ENCODE measurements around the gene SLC2A5.

Gene SLC2A5

DNA sequence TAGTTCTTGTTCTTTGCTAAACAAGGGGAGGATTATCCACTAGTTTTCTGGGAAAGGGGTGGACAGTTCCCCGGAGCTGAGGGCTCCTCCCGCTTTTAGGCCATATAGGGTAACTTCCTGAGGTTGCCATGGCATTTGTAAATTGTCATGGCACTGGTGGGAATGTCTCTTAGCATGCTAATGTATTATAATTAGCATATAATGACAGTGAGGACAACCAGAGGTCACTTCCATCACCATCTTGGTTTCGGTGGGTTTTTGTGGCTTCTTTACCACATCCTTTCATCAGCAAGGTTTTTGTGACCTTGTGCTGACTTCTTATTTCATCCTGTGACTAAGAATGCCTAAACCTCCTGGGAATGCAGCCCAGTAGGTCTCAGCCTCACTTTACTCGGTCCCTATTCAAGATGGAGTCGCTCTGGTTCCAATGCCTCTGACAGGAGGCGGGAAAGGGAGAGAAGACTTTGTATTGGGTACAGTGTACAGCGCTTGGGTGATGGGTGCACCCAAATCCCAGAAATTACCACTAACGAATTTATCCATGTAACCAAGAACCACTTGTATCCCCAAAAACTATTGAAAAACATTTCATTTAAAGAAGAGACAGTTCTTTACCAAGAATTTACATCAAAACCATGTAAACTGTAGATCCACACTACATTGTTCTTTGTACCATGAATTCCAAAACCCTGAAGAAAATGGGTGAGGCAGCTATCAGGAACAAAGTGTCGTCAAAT, 8.7 kb upstream of the SLC2A5 start:
- Histone ChIP-seq H3K27me3 (ENCODE audit: insufficient read depth, poor library complexity, severe bottlenecking) (no peaks in the 10 kb centered on the region), H3K4me3 (replicated peaks; ENCODE audit: insufficient read depth, low read length) (no peak overlapping the region), H3K27ac (replicated peaks) (no peak overlapping the region)
- DNase-seq (ENCODE audit: low read depth in 1 of 2, low spot score in 1 of 2): peak in 1 of 2 experiments; percentile 41
- TF ChIP-seq GABPA (IDR thresholded peaks at IDR 0.05; ENCODE audit: low read depth) (no peak), POLR2AphosphoS5 (IDR thresholded peaks at IDR 0.05; ENCODE audit: low read depth) (no peak), SPI1 (IDR thresholded peaks at IDR 0.05; ENCODE audit: borderline replicate concordance, low read depth) (no peak)
- TF ChIP-seq, protein P1, sequence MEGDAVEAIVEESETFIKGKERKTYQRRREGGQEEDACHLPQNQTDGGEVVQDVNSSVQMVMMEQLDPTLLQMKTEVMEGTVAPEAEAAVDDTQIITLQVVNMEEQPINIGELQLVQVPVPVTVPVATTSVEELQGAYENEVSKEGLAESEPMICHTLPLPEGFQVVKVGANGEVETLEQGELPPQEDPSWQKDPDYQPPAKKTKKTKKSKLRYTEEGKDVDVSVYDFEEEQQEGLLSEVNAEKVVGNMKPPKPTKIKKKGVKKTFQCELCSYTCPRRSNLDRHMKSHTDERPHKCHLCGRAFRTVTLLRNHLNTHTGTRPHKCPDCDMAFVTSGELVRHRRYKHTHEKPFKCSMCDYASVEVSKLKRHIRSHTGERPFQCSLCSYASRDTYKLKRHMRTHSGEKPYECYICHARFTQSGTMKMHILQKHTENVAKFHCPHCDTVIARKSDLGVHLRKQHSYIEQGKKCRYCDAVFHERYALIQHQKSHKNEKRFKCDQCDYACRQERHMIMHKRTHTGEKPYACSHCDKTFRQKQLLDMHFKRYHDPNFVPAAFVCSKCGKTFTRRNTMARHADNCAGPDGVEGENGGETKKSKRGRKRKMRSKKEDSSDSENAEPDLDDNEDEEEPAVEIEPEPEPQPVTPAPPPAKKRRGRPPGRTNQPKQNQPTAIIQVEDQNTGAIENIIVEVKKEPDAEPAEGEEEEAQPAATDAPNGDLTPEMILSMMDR (IDR thresholded peaks at IDR 0.05; ENCODE audit: insufficient read depth, low read length): no peak
- TF ChIP-seq, protein P2, sequence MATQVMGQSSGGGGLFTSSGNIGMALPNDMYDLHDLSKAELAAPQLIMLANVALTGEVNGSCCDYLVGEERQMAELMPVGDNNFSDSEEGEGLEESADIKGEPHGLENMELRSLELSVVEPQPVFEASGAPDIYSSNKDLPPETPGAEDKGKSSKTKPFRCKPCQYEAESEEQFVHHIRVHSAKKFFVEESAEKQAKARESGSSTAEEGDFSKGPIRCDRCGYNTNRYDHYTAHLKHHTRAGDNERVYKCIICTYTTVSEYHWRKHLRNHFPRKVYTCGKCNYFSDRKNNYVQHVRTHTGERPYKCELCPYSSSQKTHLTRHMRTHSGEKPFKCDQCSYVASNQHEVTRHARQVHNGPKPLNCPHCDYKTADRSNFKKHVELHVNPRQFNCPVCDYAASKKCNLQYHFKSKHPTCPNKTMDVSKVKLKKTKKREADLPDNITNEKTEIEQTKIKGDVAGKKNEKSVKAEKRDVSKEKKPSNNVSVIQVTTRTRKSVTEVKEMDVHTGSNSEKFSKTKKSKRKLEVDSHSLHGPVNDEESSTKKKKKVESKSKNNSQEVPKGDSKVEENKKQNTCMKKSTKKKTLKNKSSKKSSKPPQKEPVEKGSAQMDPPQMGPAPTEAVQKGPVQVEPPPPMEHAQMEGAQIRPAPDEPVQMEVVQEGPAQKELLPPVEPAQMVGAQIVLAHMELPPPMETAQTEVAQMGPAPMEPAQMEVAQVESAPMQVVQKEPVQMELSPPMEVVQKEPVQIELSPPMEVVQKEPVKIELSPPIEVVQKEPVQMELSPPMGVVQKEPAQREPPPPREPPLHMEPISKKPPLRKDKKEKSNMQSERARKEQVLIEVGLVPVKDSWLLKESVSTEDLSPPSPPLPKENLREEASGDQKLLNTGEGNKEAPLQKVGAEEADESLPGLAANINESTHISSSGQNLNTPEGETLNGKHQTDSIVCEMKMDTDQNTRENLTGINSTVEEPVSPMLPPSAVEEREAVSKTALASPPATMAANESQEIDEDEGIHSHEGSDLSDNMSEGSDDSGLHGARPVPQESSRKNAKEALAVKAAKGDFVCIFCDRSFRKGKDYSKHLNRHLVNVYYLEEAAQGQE (IDR thresholded peaks at IDR 0.05; ENCODE audit: insufficient replicate concordance, low read depth): no peak

DNA sequence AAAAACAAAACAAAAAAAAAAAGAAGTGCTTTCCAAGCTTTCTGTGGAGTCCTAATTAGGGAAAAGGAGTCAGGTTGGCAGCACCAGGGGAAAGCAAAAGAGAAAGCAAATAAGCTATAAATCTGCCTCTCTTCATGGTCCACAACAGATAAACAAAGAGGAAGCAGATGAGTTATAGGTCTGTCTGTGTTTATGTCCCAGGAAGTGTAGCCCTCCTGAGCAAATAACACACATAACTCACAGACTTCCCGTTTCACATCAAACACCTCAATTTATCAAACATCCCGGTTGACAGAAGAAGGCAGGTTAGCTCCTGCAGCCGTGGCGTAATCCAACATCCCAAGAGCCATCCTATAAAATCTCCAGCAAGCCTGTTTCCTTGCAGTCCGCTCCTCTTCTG, 5.6 kb upstream of the SLC2A5 start:
- Histone ChIP-seq H3K4me3 (replicated peaks; ENCODE audit: insufficient read depth, low read length) (no peak overlapping the region), H3K27me3 (ENCODE audit: insufficient read depth, poor library complexity, severe bottlenecking) (no peaks in the 10 kb centered on the region), H3K27ac (replicated peaks) (peak overlapping the region; percentile 45)
- no peak for TF ChIP-seq POLR2AphosphoS5 (IDR thresholded peaks at IDR 0.05; ENCODE audit: low read depth)
- peak; percentile 74 for TF ChIP-seq SPI1 (IDR thresholded peaks at IDR 0.05; ENCODE audit: borderline replicate concordance, low read depth)
- DNase-seq (ENCODE audit: low read depth in 1 of 2, low spot score in 1 of 2): no peak

DNA sequence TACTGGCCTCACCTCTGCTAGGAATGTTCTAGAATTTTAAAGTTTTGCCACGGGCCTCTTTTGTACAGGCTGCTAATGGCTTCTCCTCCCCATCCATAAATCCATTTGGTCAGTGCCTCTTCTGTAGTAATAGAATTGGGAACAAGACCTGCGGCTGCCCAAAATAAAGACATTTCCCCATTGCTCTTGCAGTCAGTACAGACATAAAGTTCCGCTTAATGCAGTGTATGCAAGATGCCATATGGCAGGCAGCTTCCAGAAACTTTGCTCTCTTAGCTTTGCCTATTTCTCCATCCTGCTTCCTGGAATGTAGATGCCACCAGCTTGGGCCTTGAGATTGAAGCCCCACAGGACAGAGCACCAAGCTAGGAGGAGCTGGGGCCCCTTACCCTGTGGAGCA, 3.7 kb upstream of the SLC2A5 start:
- peak overlapping the region; percentile 60 for H3K27ac ChIP-seq (replicated peaks)
- TF ChIP-seq POLR2AphosphoS5 (IDR thresholded peaks at IDR 0.05; ENCODE audit: low read depth) (no peak), SPI1 (IDR thresholded peaks at IDR 0.05; ENCODE audit: borderline replicate concordance, low read depth) (peak; percentile 17; the same call in 1 of the 2 replicates)
- H3K4me3 ChIP-seq (replicated peaks; ENCODE audit: insufficient read depth, low read length): no peak overlapping the region
- H3K27me3 ChIP-seq (ENCODE audit: insufficient read depth, poor library complexity, severe bottlenecking): no peaks in the 10 kb centered on the region
- DNase-seq (ENCODE audit: low read depth in 1 of 2, low spot score in 1 of 2): peak in 1 of 2 experiments; percentile 63

DNA sequence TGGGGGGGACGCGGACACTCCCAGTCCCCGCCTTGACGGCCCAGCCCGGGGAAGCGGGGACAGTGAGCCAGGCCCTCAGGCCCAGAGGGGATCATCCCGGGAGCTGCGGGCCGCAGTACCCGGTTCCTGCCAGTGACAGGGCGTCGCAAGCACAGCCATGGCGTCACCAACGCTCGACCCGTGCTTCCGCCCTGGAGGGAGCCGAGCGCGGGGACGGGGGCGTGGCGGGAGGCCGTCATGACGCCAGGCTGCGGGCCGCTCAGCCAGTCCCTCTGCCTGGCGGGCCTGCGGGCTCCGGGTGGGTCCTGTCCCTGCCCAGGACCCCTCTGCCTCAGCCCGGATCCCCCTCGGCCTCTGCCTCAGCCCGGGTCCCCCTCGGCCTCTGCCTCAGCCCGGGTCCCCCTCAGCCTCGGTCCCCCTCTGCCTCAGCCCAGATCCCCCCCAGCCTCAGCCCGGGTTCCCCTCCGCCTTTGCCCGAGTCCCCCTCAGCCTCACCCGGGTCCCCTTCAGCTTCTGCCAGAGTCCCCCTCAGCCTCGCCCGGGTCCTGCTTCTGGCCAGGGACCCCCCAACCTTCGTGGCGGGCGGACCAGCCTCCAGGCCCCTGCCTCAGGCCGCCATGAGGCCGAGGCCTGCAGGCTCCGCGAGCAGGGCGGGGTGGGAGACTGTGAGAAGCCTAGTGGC, 2.3 kb upstream of the SLC2A5 start:
- TF ChIP-seq SPI1 (IDR thresholded peaks at IDR 0.05; ENCODE audit: borderline replicate concordance, low read depth) (no peak), GABPA (IDR thresholded peaks at IDR 0.05; ENCODE audit: low read depth) (no peak), POLR2AphosphoS5 (IDR thresholded peaks at IDR 0.05; ENCODE audit: low read depth) (no peak)
- TF ChIP-seq, protein P1 (IDR thresholded peaks at IDR 0.05; ENCODE audit: insufficient read depth, low read length): no peak
- TF ChIP-seq, protein P2 (IDR thresholded peaks at IDR 0.05; ENCODE audit: insufficient replicate concordance, low read depth): no peak
- Histone ChIP-seq H3K4me3 (replicated peaks; ENCODE audit: insufficient read depth, low read length) (no peak overlapping the region), H3K27me3 (ENCODE audit: insufficient read depth, poor library complexity, severe bottlenecking) (no peaks in the 10 kb centered on the region), H3K27ac (replicated peaks) (no peak overlapping the region)
- no peak for DNase-seq (ENCODE audit: low read depth in 1 of 2, low spot score in 1 of 2)

Data from HL-60 (cell line).